HG02852 (cell line): ENCODE results near the gene C19orf25.

ENCODE experiments used
- ATAC-seq: cut with Tn5 transposase; IDR thresholded peaks from one replicate; pipeline ENCODE4 v1.9.1; 2021; ENCODE audit warnings: mild to moderate bottlenecking, moderate library complexity; ENCODE audit not compliant: unreplicated experiment

C19orf25 gene

GRCh38 chr19:1496714-1497577 is 17.9 kb upstream of the C19orf25 start:
- ATAC-seq, result no peak

GRCh38 chr19:1495799-1496713 is 17.0 kb upstream of the C19orf25 start:
- no peak for ATAC-seq

GRCh38 chr19:1495051-1495798 is 16.2 kb upstream of the C19orf25 start:
- ATAC-seq, result no peak

GRCh38 chr19:1494115-1494815 is 15.2 kb upstream of the C19orf25 start:
- ATAC-seq, result no peak

GRCh38 chr19:1492474-1493006 is 13.5 kb upstream of the C19orf25 start:
- ATAC-seq, result no peak

GRCh38 chr19:1491849-1492170 is 12.8 kb upstream of the C19orf25 start:
- no peak for ATAC-seq

GRCh38 chr19:1491114-1491848 is 12.3 kb upstream of the C19orf25 start, which contains the start of gene REEP6:
TSS of gene REEP6 (plus strand) at chr19:1491181. CDS start at chr19:1491270, 89 bp downstream.
- ATAC-seq, result no peak

- peak; percentile 82 for ATAC-seq
Measured at GRCh38 chr19:1490311-1491113, 11.5 kb upstream of the C19orf25 start, which contains the start of gene PCSK4. TSS of gene PCSK4 (minus strand) at chr19:1490350. CDS start at chr19:1490346, 4 bp downstream.

- ATAC-seq, result no peak
Measured at GRCh38 chr19:1489463-1490310, 10.7 kb upstream of the C19orf25 start.

- ATAC-seq, result no peak
Measured at GRCh38 chr19:1488282-1488601, 9.2 kb upstream of the C19orf25 start.

GRCh38 chr19:1487576-1488281 is 8.7 kb upstream of the C19orf25 start:
- ATAC-seq, result no peak

- ATAC-seq, result no peak
Measured at GRCh38 chr19:1486720-1487575, 7.9 kb upstream of the C19orf25 start.

GRCh38 chr19:1483979-1484428 is 5.0 kb upstream of the C19orf25 start:
- no peak for ATAC-seq

GRCh38 chr19:1483131-1483978 is 4.3 kb upstream of the C19orf25 start:
- no peak for ATAC-seq
